Psoas muscle (tissue), 8 donors: ENCODE results near the gene GJB6. TPM values are rescaled to one million over a fixed set of nuclear protein-coding genes. Genes with fewer than 3 reads are reported as not detected.

Source experiments
- ATAC-seq, 4 donors: fragments of 200-7000 bp; cut with Tn5 transposase; one replicate each; pipeline ENCODE4 v1.9.1; 2020; ENCODE audit warnings: moderate library complexity in 3 of 4, mild to moderate bottlenecking in 2 of 4
- DNase-seq, 2 donors: peaks; one replicate each; pipeline ENCODE4 v3.0.0-alpha.2; 2020
- H3K27ac ChIP-seq: fragments of 200-600 bp; one replicate; pipeline ENCODE4 v1.8.0; 2022
- H3K27me3 ChIP-seq, 3 donors: fragments of 200-600 bp in 1 of 3; one replicate each; pipeline versions ENCODE4 v1.6.1 to v1.8.0; 2013 to 2022; ENCODE audit warnings: low read length in 2 of 3, mild to moderate bottlenecking in 2 of 3, moderate library complexity in 1 of 3; ENCODE audit not compliant: insufficient read depth in 3 of 3
- H3K36me3 ChIP-seq, 2 donors: fragments of 200-600 bp in 1 of 2; one replicate each; pipeline versions ENCODE4 v1.6.1 to v1.8.0; 2013 to 2022; ENCODE audit warnings: low read depth in 1 of 2, mild to moderate bottlenecking in 1 of 2, moderate library complexity in 1 of 2; ENCODE audit not compliant: insufficient read depth in 1 of 2
- H3K4me1 ChIP-seq: fragments of 200-600 bp; one replicate; pipeline ENCODE4 v1.8.0; 2022
- H3K4me3 ChIP-seq: fragments of 200-600 bp; one replicate; pipeline ENCODE4 v1.8.0; 2022; ENCODE audit warnings: mild to moderate bottlenecking
- H3K9me3 ChIP-seq: fragments of 200-600 bp; one replicate; pipeline ENCODE4 v1.8.0; 2022
- WGBS, 3 donors: extraction: QIAGEN DNeasy Blood & Tissue Kit; methylation state at CpG; one replicate each; pipeline versions ENCODE4 v1.1.6 to v1.1.7; 2013; 5-methylcytosine and 5-hydroxymethylcytosine counted together
- intact Hi-C, 2 donors: fragments of 100-400 bp; cut with DNase I; formaldehyde crosslinking; loops; one replicate each; pipeline versions ENCODE4 v1.11.0 to v1.14.2; 2022
- polyA plus RNA-seq, 3 donors: library from polyadenylated mRNA; stranded (reverse); fragments of 200-250 nt; gene quantifications; one replicate each; pipeline ENCODE4 v1.2.3, GENCODE V29; 2013
- total RNA-seq, 4 donors: library from RNA; stranded (reverse); fragmentation: NEBNext Ultra II Directional in 2 of 4; extraction: Animal tissue kit (Norgen Biotek cat#: 25700) in 2 of 4; gene quantifications; one replicate each; pipeline versions ENCODE4 v1.2.1 to v1.2.4, GENCODE V29; 2021 to 2023
- TF ChIP-seq, protein P1 (sequence below): fragments of 200-600 bp; IDR thresholded peaks from one replicate; pipeline ENCODE4 v1.8.0; 2022; ENCODE audit warnings: antibody characterized with exemption
- donor health status: healthy with polysubstance abuse.
- donor health status: DM: no; HTN: no; CAD: no; lungs with moderate emphysema.
- donor health status: Bipolar disorder and iron deficiency.
- donor health status: healthy.
- donor health status: DM: yes; HTN: yes; CAD: no.
- donor health status: DM: no; HTN: no; CAD: no.
- donor health status: DM: no; HTN: no; CAD: no.
- donor health status: DM: yes; HTN: yes; CAD: no.

GJB6 gene
- total and polyA plus RNA-seq, 7 donors, result 0.03 TPM; not detected in 6

DNA sequence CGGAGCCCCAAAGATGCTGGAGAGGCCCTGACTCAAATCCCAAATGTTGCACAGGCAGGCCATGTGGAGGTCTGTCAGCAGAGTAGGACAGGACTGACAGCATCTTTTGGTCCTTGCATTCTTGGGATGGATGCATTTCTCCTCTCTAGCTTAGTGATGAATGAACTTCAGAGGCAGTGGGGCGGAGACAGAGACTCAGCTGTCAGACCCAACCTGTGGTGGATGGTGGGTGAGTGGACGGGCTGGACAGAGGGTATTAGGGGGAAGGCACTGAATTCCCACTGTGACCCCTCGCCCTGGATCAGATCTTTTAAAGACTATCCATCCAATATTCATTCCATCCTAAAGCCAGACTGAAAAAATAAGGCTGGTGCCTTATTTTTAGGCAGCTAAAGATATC lies 39.3 kb upstream of the GJB6 start:
- Histone ChIP-seq H3K36me3 (no peaks in the 10 kb centered on the region), H3K9me3 (no peaks in the 10 kb centered on the region), H3K27ac (no peak overlapping the region), H3K4me1 (no peaks in the 10 kb centered on the region), H3K27me3 (peaks cover 0 to 5% (median 3%) of the 10 kb centered on the region in 3 donors), H3K4me3 (no peak overlapping the region)
- intact Hi-C loops, result no loop called here
- 59 to 76% (median 64%) methylated on average over 4 of the region's 4 CpGs for WGBS, 3 donors
- DNase-seq (no peak), ATAC-seq (no peak)
- TF ChIP-seq, protein P1, sequence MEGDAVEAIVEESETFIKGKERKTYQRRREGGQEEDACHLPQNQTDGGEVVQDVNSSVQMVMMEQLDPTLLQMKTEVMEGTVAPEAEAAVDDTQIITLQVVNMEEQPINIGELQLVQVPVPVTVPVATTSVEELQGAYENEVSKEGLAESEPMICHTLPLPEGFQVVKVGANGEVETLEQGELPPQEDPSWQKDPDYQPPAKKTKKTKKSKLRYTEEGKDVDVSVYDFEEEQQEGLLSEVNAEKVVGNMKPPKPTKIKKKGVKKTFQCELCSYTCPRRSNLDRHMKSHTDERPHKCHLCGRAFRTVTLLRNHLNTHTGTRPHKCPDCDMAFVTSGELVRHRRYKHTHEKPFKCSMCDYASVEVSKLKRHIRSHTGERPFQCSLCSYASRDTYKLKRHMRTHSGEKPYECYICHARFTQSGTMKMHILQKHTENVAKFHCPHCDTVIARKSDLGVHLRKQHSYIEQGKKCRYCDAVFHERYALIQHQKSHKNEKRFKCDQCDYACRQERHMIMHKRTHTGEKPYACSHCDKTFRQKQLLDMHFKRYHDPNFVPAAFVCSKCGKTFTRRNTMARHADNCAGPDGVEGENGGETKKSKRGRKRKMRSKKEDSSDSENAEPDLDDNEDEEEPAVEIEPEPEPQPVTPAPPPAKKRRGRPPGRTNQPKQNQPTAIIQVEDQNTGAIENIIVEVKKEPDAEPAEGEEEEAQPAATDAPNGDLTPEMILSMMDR, result no peak

DNA sequence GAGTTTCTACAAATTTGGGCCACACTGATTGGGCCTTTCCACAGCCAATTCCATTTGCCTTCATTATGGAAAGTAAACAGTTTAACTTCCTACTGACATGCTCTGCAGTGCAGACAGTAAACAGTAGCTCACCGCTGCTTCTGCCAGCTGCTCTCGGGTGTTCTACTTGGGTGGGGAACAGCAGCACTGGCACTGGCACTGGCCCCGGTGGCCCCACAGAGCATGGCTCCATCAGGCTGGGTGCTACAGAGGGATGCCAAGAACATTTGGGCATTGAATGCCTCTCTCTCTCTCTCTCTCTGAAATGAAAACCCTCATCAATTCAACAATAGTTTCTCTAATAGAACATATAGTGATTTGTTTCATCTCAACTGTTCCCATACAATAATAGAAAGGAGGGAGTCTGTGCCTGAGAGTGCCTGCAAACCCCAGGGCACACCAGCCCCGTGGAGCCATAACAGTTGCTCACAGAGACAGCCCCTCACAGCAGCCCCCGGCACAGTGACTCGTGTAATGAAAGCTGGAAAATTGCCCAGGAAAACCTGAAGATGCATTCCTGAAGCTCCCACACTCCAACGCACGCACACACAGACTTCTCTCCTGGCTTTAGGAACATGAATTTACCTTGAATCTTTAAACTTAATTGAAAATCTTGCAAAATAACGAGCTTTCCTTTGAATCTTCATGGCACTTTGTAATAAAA lies 38.2 kb upstream of the GJB6 start:
- Histone ChIP-seq H3K27me3 (peaks cover 0 to 5% (median 0%) of the 10 kb centered on the region in 3 donors), H3K4me1 (no peaks in the 10 kb centered on the region), H3K27ac (no peak overlapping the region), H3K36me3 (no peaks in the 10 kb centered on the region), H3K4me3 (no peak overlapping the region), H3K9me3 (no peaks in the 10 kb centered on the region)
- TF ChIP-seq, protein P1, result no peak
- DNase-seq, result no peak
- no peak for ATAC-seq
- WGBS, 3 donors, result 20 to 31% (median 24%) methylated on average over 9 of the region's 9 CpGs
- intact Hi-C loops, result no loop called here

DNA sequence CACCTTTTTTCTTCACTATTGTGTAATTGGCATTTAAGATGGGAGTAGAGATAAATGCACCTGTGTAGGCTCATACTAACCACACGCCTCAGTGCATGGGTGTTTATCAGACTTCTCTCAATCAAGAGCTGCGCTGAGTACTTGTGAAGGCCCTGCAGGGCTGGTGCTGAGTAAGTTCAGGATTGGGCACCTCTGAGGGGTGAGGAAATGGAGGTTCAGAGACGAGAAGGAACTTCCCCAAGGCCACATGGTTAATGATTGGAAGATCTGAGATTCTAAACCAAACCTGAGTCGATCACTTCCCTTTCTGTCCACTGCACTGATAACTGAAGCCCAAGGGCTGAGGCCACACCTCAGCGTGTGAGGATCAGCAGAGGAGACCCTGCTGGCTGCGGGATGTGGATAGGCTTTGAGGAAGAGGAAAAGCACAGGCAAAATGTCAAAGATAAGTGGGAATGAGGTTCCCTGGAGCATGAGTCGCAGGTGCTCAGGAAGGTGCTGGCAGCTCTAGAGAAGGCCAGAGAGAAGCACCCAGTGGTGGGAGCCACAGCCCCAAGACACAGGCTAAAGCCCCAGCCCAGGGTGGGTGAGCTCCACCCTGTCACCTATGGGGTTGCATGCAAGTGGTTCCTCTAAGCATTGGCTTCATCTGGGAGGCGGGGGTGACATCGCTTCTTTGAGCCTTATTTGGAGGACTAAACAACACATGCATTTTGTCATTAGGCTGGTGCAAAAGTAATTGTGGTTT lies 32.3 kb upstream of the GJB6 start:
- TF ChIP-seq, protein P1, result no peak
- Histone ChIP-seq H3K4me3 (no peak overlapping the region), H3K27ac (no peak overlapping the region), H3K4me1 (no peaks in the 10 kb centered on the region), H3K9me3 (no peaks in the 10 kb centered on the region), H3K36me3 (no peaks in the 10 kb centered on the region), H3K27me3 (no peaks in the 10 kb centered on the region)
- intact Hi-C loops, result no loop called here
- DNase-seq (no peak), ATAC-seq (no peak)
- 76 to 83% (median 83%) methylated on average over 9 of the region's 9 CpGs for WGBS, 3 donors

DNA sequence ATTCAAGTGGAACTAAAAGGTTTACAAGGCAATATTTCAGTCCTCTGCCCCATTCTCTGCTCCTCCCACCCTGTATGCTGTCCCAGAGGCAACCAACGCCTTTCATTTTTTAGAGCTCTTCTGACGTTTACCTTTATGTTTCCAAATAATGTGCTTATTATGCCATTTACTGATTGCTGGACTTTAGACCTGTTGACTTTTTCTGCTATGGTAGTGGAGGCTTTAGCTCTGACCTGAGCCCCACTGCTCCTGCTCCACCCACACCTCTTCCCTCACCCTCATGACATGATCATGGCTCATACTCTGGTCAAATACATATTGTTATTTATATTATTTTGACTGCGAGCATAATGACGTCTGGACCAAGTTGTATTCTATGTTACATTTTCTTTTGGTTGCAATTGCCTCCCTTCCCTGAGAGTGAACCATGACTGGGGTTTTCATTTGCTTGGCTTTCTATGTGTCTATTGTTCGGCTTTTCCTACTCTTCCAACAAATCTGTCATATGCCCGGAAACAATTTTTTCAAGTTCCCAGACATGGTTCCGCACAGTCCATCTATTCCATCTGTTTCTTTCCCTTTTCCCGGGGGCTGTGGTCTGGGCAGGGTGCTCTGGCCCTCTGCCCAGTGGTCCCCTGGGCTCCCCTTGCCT lies 31.4 kb upstream of the GJB6 start:
- WGBS, 3 donors, result 74 to 83% (median 81%) methylated on average over 8 of the region's 8 CpGs
- Histone ChIP-seq H3K27ac (no peak overlapping the region), H3K4me3 (no peak overlapping the region), H3K27me3 (no peaks in the 10 kb centered on the region), H3K4me1 (no peaks in the 10 kb centered on the region), H3K9me3 (no peaks in the 10 kb centered on the region), H3K36me3 (no peaks in the 10 kb centered on the region)
- TF ChIP-seq, protein P1, result no peak
- no peak for DNase-seq
- intact Hi-C loops, result no loop called here
- ATAC-seq, result no peak
